ENCODE results near the gene C14orf132.
A peak's percentile ranks its signal among the peaks of the same experiment; 100 is the strongest.

C14orf132 gene

GRCh38 chr14:96098309-96098998, 59.3 kb downstream of the C14orf132 start:
- ChIA-PET CTCF (interaction anchor here (0.6 to 1.8 kb wide), 15 partner anchors 12 to 643 kb away, joined by 3 to 27 read pairs (median 5); no protein-coding TSS in a partner anchor), POLR2A (ENCODE audit: low non-redundant PET) (interaction anchor here (0.5 kb wide), 1 partner anchor 173 kb away, joined by 3 read pairs; no protein-coding TSS in a partner anchor)
- TF ChIP-seq CTCF (conservative IDR thresholded peaks at IDR 0.05; ENCODE audit: low read depth): peak; percentile 66
- H3K27ac ChIP-seq: no peak overlapping the region
- peak; percentile 54 for DNase-seq (ENCODE audit: low spot score)

GRCh38 chr14:96098999-96099335, 59.8 kb downstream of the C14orf132 start:
- TF ChIP-seq CTCF (conservative IDR thresholded peaks at IDR 0.05; ENCODE audit: low read depth): no peak
- no peak for DNase-seq (ENCODE audit: low spot score)
- ChIA-PET POLR2A (ENCODE audit: low non-redundant PET) (no interaction called here), CTCF (interaction anchor here (0.7 to 1.8 kb wide), 12 partner anchors 12 to 177 kb away, joined by 3 to 27 read pairs (median 6); no protein-coding TSS in a partner anchor)
- H3K27ac ChIP-seq: no peak overlapping the region

- POLR2A ChIA-PET (ENCODE audit: low non-redundant PET): no interaction called here
- DNase-seq (ENCODE audit: low spot score): peak; percentile 74
- no peak overlapping the region for H3K27ac ChIP-seq
- CTCF ChIA-PET: interaction anchor here (0.6 to 1.5 kb wide), 17 partner anchors 10 to 710 kb away, joined by 3 to 19 read pairs (median 3); no protein-coding TSS in a partner anchor
- TF ChIP-seq CTCF (conservative IDR thresholded peaks at IDR 0.05; ENCODE audit: low read depth): peak; percentile 84
These were observed 61.3 kb downstream of the C14orf132 start for GRCh38 chr14:96100161-96101064.

GRCh38 chr14:96102081-96102856, 63.1 kb downstream of the C14orf132 start:
- no peak for TF ChIP-seq CTCF (conservative IDR thresholded peaks at IDR 0.05; ENCODE audit: low read depth)
- POLR2A ChIA-PET (ENCODE audit: low non-redundant PET): no interaction called here
- CTCF ChIA-PET: interaction anchor here (1.9 kb wide), 1 partner anchor 173 kb away, joined by 13 read pairs; no protein-coding TSS in a partner anchor
- no peak for DNase-seq (ENCODE audit: low spot score)
- H3K27ac ChIP-seq: peak overlapping the region; percentile 34

GRCh38 chr14:96103075-96103474, 63.9 kb downstream of the C14orf132 start:
- POLR2A ChIA-PET (ENCODE audit: low non-redundant PET): no interaction called here
- no peak for DNase-seq (ENCODE audit: low spot score)
- CTCF ChIA-PET: interaction anchor here (0.5 to 1.9 kb wide), 3 partner anchors 51 to 172 kb away, joined by 3 to 13 read pairs (median 4); no protein-coding TSS in a partner anchor
- TF ChIP-seq CTCF (conservative IDR thresholded peaks at IDR 0.05; ENCODE audit: low read depth): no peak
- no peak overlapping the region for H3K27ac ChIP-seq
